PFSK-1 (cell line): ENCODE data around the gene LRRC32.

ENCODE experiments used
- FOXP2 ChIP-seq: optimal IDR thresholded peaks from 2 replicates; pipeline ENCODE3; 2011; ENCODE audit warnings: borderline replicate concordance, control low read depth, inconsistent platforms; ENCODE audit not compliant: insufficient read depth; ENCODE audit errors: extremely low read length, extremely low read depth
- POLR2AphosphoS5 ChIP-seq: IDR thresholded peaks from 2 replicates; pipeline ENCODE4 v1.6.1; 2012; ENCODE audit warnings: low read depth, mild to moderate bottlenecking, control low read depth, low read length, moderate library complexity
- SIN3A ChIP-seq: IDR thresholded peaks from 2 replicates; pipeline ENCODE4 v1.6.1; 2012; ENCODE audit warnings: mild to moderate bottlenecking, low read length, moderate library complexity, borderline replicate concordance; ENCODE audit not compliant: insufficient read depth
- TAF1 ChIP-seq: IDR thresholded peaks from 2 replicates; pipeline ENCODE4 v1.6.1; 2012; ENCODE audit warnings: low read length, control low read depth, borderline replicate concordance; ENCODE audit not compliant: insufficient read depth
- TF ChIP-seq, protein P1 (sequence below), 2 experiments: IDR thresholded peaks; 2 replicates each; pipeline versions ENCODE4 v1.6.1 to v1.8.0; 2011 to 2012; ENCODE audit warnings: low read depth in 2 of 2, low read length in 2 of 2, control low read depth in 1 of 2, inconsistent platforms in 1 of 2, mild to moderate bottlenecking in 1 of 2, moderate library complexity in 1 of 2; ENCODE audit not compliant: insufficient read depth in 1 of 2

LRRC32 gene

GRCh38 chr11:76662656-76663485, 7.7 kb downstream of the LRRC32 start:
- TF ChIP-seq FOXP2 (no peak), SIN3A (no peak), POLR2AphosphoS5 (no peak), TAF1 (no peak)
- TF ChIP-seq, protein P1, sequence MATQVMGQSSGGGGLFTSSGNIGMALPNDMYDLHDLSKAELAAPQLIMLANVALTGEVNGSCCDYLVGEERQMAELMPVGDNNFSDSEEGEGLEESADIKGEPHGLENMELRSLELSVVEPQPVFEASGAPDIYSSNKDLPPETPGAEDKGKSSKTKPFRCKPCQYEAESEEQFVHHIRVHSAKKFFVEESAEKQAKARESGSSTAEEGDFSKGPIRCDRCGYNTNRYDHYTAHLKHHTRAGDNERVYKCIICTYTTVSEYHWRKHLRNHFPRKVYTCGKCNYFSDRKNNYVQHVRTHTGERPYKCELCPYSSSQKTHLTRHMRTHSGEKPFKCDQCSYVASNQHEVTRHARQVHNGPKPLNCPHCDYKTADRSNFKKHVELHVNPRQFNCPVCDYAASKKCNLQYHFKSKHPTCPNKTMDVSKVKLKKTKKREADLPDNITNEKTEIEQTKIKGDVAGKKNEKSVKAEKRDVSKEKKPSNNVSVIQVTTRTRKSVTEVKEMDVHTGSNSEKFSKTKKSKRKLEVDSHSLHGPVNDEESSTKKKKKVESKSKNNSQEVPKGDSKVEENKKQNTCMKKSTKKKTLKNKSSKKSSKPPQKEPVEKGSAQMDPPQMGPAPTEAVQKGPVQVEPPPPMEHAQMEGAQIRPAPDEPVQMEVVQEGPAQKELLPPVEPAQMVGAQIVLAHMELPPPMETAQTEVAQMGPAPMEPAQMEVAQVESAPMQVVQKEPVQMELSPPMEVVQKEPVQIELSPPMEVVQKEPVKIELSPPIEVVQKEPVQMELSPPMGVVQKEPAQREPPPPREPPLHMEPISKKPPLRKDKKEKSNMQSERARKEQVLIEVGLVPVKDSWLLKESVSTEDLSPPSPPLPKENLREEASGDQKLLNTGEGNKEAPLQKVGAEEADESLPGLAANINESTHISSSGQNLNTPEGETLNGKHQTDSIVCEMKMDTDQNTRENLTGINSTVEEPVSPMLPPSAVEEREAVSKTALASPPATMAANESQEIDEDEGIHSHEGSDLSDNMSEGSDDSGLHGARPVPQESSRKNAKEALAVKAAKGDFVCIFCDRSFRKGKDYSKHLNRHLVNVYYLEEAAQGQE (IDR thresholded peaks at IDR 0.05; ENCODE audit: insufficient read depth in 1 of 2, low read depth in 2 of 2, low read length in 2 of 2) = no peak

DNA sequence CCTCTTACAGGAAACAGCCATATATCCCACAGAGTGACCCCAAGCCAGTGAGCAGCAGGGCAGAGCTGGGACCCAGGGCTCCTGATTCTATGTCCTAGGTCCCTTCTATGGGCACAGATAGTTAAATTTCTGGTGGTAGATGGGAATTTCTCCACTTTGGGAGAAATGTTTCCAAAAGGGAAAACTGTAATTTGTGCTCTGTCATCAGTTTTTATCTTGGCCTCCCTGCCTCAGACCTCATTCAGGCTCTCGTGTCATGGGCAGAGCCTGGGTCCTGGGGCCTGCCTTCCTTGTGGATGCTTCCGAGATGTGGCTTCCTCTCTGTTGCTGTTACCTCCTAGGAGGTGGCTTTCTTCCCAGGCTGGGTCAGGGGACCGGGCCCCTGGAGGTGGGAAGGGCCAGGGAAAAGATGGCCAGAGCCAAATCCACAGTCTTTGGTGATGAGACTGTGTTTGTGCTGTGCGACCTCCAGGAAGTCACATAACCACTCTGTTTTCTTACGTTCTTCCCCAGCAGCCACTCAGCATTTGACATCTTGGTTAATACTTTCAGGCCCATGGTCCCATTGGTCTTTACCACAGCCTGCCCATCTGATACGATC, 8.6 kb downstream of the LRRC32 start:
- TF ChIP-seq POLR2AphosphoS5 (no peak), SIN3A (no peak), TAF1 (no peak), FOXP2 (no peak)
- TF ChIP-seq, protein P1 (IDR thresholded peaks at IDR 0.05; ENCODE audit: insufficient read depth in 1 of 2, low read depth in 2 of 2, low read length in 2 of 2) = no peak

- no peak for TF ChIP-seq TAF1
- TF ChIP-seq, protein P1 (IDR thresholded peaks at IDR 0.05; ENCODE audit: insufficient read depth in 1 of 2, low read depth in 2 of 2, low read length in 2 of 2) = no peak
- no peak for TF ChIP-seq POLR2AphosphoS5
- no peak for TF ChIP-seq FOXP2
- no peak for TF ChIP-seq SIN3A
Measured at GRCh38 chr11:76661306-76661751, 9.2 kb downstream of the LRRC32 start.

DNA sequence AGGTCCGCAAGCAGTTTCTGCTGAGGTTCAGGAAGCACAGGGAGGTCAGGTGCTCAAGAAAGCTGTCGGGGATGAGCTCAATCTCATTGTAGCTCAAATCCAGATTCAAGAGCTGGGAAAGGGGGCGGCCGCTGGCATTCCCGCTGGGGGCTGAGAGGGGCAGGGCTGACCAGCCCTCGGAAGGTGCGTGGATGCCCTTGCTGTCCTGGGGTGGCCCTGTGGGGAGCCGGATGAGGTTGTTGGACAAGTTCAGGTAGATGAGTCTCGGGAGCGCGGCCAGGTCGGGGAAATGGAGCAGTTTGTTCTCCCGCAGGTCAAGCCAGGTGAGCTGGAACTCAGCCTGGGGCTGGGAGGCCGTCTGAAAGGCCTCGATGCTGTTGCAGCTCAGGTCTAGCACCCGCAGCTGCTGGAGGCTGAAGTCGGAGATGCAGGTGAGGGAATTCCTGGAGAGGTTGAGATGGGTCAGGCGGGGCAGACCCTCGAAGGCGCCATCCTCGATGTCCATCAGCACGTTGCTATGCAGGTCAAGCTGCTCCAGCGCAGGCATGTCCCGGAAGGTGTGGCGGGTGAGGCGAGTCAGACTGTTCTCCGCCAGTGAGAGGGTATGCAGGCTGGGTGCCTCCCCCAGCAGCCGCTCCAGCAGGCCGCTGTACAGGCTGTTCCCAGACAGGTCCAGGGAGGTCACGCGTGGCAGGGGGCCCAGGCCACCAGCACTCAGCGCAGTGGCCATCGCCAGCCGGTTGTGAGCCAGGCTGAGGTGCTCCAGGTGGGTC, 9.8 kb downstream of the LRRC32 start:
- TF ChIP-seq TAF1 (no peak), POLR2AphosphoS5 (no peak), FOXP2 (no peak), SIN3A (no peak)
- TF ChIP-seq, protein P1 (IDR thresholded peaks at IDR 0.05; ENCODE audit: insufficient read depth in 1 of 2, low read depth in 2 of 2, low read length in 2 of 2) = no peak
